ENCODE measurements around the gene GHR.
"Not testable (repeated sequence)": the region's sequence is repeated elsewhere in the genome, so short reads cannot be mapped to it uniquely, and the experiment has no call there.

GHR gene

GRCh38 chr5:42718591-42718990 is 295.4 kb downstream of the GHR start:
- no peak for DNase-seq (ENCODE audit: low read depth in 2 of 2)

- DNase-seq (ENCODE audit: low read depth in 2 of 2): no peak
Measured at GRCh38 chr5:42719034-42719433, 295.8 kb downstream of the GHR start.

DNA sequence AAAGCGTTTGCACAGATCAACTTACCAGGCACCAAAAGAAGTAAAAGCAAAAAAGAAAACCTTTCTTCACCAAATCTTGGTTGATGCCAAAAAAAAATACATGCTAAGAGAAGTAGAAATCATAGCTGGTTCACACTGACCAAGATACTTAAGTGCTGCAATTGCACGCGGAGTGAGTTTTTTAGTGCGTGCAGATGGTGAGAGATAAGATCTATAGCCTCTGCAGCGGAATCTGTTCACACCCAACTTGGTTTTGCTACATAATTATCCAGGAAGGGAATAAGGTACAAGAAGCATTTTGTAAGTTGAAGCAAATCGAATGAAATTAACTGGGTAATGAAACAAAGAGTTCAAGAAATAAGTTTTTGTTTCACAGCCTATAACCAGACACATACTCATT is 297.0 kb downstream of the GHR start:
- no peak for DNase-seq (ENCODE audit: low read depth in 2 of 2)

GRCh38 chr5:42721484-42721883 is 298.2 kb downstream of the GHR start:
- DNase-seq (ENCODE audit: low read depth in 2 of 2): no peak

DNA sequence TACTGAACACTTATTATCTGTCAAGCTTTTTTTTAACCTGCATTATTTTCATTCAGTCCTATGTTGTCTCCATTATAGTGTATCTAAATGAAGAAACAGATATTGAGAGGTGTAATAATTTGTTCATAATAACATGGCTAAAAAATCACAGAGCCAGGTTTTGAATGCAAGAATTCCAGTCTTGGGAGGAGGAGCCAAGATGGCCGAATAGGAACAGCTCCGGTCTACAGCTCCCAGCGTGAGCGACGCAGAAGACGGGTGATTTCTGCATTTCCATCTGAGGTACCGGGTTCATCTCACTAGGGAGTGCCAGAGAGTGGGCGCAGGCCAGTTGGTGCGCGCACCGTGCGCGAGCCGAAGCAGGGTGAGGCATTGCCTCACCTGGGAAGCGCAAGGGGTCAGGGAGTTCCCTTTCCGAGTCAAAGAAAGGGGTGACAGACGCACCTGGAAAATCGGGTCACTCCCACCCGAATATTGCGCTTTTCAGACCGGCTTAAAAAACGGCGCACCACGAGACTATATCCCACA is 311.4 kb downstream of the GHR start:
- not testable (repeated sequence) for DNase-seq (ENCODE audit: low read depth in 2 of 2)

DNA sequence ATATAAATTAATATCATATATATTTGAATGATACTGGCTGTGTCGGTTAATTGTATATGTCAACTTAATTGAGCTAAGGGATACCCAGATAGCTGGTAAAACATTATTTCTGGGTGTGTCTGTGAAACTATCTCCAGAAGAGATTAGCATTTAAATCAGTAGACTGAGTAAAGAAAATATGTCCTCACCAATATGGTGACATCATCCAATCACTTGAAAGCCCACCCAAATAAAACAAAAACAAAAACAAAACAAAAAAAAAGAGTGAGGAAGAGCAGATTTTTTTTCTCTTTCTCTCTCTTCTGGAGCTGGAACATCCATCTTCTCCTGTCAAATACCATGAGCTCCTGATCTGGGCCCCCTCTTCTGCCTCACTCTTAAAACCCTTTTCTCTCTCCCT is 317.7 kb downstream of the GHR start:
- DNase-seq (ENCODE audit: low read depth in 2 of 2): no peak

DNA sequence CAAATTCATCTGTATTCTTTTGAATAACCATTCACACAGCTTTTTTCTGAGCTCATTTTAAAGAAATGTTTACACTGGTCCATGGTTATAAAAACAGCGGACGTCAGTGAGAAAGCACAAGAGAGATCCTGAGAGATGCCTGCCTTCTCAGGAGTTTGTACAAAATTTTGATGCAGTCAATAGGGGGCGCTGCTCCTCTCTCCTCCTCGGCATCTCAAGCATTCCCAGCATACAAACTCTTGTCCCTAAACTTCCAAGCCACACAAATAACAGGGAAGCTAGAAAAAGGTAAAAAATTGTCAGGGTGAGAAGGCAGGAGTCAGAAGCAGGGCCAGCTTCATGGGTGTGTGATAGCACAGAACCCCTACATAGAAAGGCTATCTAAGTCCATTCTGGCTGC is 322.2 kb downstream of the GHR start:
- DNase-seq (ENCODE audit: low read depth in 2 of 2): no peak

- no peak for DNase-seq (ENCODE audit: low read depth in 2 of 2)
Measured at GRCh38 chr5:42745856-42746255, 322.6 kb downstream of the GHR start.

DNA sequence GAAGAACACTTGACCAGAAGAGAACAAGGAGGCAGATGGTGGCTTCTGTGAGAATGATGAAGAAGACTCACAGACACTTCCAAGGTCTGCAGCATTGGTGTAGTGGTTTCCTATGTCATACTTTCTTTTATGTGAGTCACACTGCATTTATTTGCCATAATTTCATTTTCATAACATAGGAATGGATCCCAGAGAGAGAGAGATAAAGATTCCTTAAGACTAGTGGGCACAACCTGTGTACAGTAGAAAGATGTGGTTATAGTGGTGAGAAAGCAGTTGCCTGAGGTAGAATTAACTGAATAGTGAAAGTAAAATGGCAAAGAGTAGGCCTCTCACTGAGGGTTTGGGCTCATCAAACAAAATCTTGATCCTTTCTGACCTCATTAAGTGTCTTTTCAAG is 325.8 kb downstream of the GHR start:
- DNase-seq (ENCODE audit: low read depth in 2 of 2): no peak

GRCh38 chr5:42750507-42750906 is 327.3 kb downstream of the GHR start:
- DNase-seq (ENCODE audit: low read depth in 2 of 2): no peak

- DNase-seq (ENCODE audit: low read depth in 2 of 2): no peak
Measured at GRCh38 chr5:42751044-42751443, 327.8 kb downstream of the GHR start.

- no peak for DNase-seq (ENCODE audit: low read depth in 2 of 2)
Measured at GRCh38 chr5:42753099-42753498, 329.9 kb downstream of the GHR start.

DNA sequence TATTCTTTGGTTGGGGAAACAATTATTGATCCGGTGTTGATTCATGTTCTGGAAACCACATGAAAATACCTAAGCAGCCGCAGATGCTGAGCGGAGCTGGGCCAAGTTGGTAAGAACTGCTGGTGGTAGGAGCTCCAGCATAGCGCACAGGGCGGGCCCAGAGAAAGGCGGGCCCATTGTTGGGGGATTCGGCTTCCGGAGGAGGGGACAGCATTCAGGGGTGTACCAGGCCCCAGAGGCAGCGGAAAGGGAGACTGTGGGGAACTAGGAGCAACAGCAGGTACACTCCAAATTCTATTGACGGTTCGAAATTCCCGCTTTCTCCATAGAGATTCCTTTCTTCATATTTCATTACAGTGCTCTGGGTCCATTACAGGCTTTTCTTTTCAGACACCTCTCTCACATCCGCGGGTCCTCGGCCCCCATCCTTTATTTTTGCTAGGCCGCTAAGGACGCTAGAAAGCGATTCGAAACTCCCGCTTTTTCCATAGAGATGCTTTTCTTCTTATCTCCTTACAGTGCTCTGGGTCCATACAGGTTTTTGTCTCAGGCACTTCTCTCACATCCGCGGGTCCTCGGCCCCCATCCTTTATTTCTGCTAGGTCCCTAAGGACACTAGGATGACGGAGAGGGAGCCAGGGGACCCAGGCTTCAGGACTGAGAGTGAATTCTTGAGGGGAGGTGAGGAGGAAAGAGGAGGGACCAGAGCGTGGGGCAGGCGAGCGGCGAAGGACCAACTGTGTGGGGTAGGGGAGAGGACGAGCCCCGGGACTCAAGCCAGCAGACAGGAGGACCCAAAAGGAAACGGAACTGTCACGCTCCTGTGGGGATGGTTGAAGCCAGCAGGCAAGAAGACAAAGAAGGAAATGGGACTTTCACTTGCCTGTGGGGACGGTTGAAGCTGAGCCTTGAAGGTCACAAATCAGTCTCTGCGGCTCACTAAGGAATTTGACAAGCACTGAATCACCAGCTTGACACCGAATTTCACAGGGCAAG is 333.7 kb downstream of the GHR start, which contains the start of gene CCDC152:
Gene CCDC152 (plus strand): TSS at position 213 of the 996 bp plus-strand sequence. CDS start 2,304 bp downstream, outside the sequence.
- peak; percentile 19 to 35 for DNase-seq (ENCODE audit: low read depth in 2 of 2)

DNA sequence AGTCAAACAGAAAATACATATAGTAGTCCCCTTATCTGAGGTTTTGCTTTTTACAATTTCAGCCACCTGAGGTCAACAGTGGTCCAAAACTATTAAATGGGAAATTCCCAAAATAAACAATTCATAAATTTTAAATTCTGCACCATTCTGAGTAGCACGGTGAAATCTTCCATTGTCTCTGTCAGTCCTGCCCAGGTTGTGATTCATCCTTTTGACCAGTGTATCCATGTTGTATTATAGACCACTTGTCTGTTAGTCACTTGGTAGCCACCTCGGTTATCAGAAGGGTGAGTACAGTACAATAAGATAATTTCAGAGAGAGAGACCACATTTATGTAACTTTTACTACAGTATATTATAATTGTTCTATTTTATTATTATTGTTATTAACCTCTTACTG is 336.2 kb downstream of the GHR start:
- DNase-seq (ENCODE audit: low read depth in 2 of 2): no peak

- DNase-seq (ENCODE audit: low read depth in 2 of 2): no peak
Measured at GRCh38 chr5:42760426-42760825, 337.2 kb downstream of the GHR start.

DNA sequence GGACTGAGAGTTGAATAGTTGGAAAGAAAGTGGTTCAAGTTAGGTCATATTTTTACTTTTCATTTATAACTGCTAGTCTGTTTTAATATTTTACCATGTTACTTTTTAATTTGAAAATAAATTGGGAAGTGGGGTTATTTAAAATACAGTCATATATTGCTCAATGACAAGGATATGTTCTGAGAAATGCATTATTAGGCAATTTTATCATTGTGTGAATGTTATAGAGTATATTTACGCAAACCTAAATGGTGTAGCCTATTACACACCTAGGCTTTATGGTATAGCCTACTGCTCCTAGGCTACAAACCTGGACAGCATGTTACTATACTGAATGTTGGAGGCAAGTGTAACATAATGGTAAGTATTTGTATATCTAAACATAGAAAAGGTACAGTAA is 338.6 kb downstream of the GHR start:
- no peak for DNase-seq (ENCODE audit: low read depth in 2 of 2)

- DNase-seq (ENCODE audit: low read depth in 2 of 2): no peak
Measured at GRCh38 chr5:42767491-42768105, 344.4 kb downstream of the GHR start.

DNA sequence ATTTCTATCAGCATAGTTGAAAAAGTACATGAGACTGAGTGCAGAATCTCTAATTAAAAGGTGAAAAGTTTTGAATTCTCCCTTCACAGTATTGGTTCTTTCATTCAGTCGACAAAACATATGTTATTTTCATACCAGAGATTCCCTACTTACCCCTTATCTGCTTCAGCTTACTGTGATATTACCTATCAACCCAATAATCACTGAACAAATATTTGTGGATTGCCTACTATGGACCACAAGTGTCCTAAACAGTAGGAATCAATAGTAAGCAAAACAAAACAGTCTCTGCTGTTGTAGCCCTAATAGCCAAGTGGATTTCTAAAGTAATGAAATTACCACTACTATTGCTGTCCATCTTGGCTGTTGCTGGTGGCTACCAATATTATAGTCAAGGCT is 344.9 kb downstream of the GHR start:
- no peak for DNase-seq (ENCODE audit: low read depth in 2 of 2)

- no peak for DNase-seq (ENCODE audit: low read depth in 2 of 2)
Measured at GRCh38 chr5:42770003-42770402, 346.8 kb downstream of the GHR start.
